Mesodermal cell (in vitro differentiated cells): ENCODE data around the gene IFIH1.

Experiments
- H3K27ac ChIP-seq: 2 replicates; pipeline ENCODE4 v1.7.0; 2013; ENCODE audit warnings: mild to moderate bottlenecking, low read depth, low read length, moderate library complexity; ENCODE audit not compliant: severe bottlenecking
- H3K36me3 ChIP-seq: 2 replicates; pipeline ENCODE4 v1.7.1; 2013; ENCODE audit warnings: mild to moderate bottlenecking, low read length, moderate library complexity; ENCODE audit not compliant: control insufficient read depth, insufficient read depth
- H3K4me1 ChIP-seq: one replicate; pipeline ENCODE4 v1.7.1; 2013; ENCODE audit warnings: mild to moderate bottlenecking, low read length; ENCODE audit not compliant: insufficient read depth, control insufficient read depth, poor library complexity, severe bottlenecking
- H3K4me3 ChIP-seq: 2 replicates; pipeline ENCODE4 v1.7.0; 2013; ENCODE audit warnings: low read length, control low read depth, mild to moderate bottlenecking; ENCODE audit not compliant: insufficient read depth, poor library complexity, severe bottlenecking; ENCODE audit errors: extremely low read depth
- H3K9me3 ChIP-seq: 2 replicates; pipeline ENCODE4 v1.7.1; 2013; ENCODE audit warnings: mild to moderate bottlenecking, low read length, moderate library complexity; ENCODE audit not compliant: control insufficient read depth
- WGBS, 2 experiments: methylation state at CpG; one replicate each; pipeline ENCODE4 v1.1.5; 2013; ENCODE audit warnings: missing lambda C conversion rate in 2 of 2; ENCODE audit not compliant: insufficient coverage in 2 of 2; 5-methylcytosine and 5-hydroxymethylcytosine counted together

The IFIH1 gene

GRCh38 chr2:162328424-162329157, 10.1 kb upstream of the IFIH1 start:
- Histone ChIP-seq H3K4me1 (no peaks in the 10 kb centered on the region), H3K4me3 (no peak overlapping the region), H3K9me3 (no peaks in the 10 kb centered on the region), H3K27ac (no peak overlapping the region), H3K36me3 (no peaks in the 10 kb centered on the region)
- WGBS, 2 experiments, result 96 to 97% methylated on average over 3 to 8 of the region's 12 CpGs

- Histone ChIP-seq H3K4me3 (no peak overlapping the region), H3K4me1 (no peaks in the 10 kb centered on the region), H3K9me3 (no peaks in the 10 kb centered on the region), H3K36me3 (no peaks in the 10 kb centered on the region), H3K27ac (no peak overlapping the region)
- 96 to 97% methylated on average over 13 of the region's 15 CpGs for WGBS, 2 experiments
These were observed 9.3 kb upstream of the IFIH1 start for GRCh38 chr2:162327806-162328205.

GRCh38 chr2:162327134-162327769, 8.8 kb upstream of the IFIH1 start:
- H3K4me1 ChIP-seq, result no peaks in the 10 kb centered on the region
- no peaks in the 10 kb centered on the region for H3K36me3 ChIP-seq
- no peak overlapping the region for H3K4me3 ChIP-seq
- 70 to 80% methylated on average over 1 to 4 of the region's 5 CpGs for WGBS, 2 experiments
- no peak overlapping the region for H3K27ac ChIP-seq
- H3K9me3 ChIP-seq, result no peaks in the 10 kb centered on the region

GRCh38 chr2:162324953-162325352, 6.5 kb upstream of the IFIH1 start:
- no peak overlapping the region for H3K4me3 ChIP-seq
- WGBS, 2 experiments, result 83% methylated on average over 1 of the region's 1 CpG
- H3K4me1 ChIP-seq, result no peaks in the 10 kb centered on the region
- no peaks in the 10 kb centered on the region for H3K36me3 ChIP-seq
- H3K27ac ChIP-seq, result no peak overlapping the region
- H3K9me3 ChIP-seq, result no peaks in the 10 kb centered on the region

- H3K27ac ChIP-seq, result no peak overlapping the region
- H3K4me1 ChIP-seq, result no peaks in the 10 kb centered on the region
- H3K4me3 ChIP-seq, result no peak overlapping the region
- no peaks in the 10 kb centered on the region for H3K36me3 ChIP-seq
- no peaks in the 10 kb centered on the region for H3K9me3 ChIP-seq
- no CpG with 5 or more reads among the region's 1 CpG for WGBS, 2 experiments
These were observed 2.5 kb upstream of the IFIH1 start for GRCh38 chr2:162320864-162321517.

GRCh38 chr2:162317861-162318327, 590 bp downstream of the IFIH1 start:
- no peak overlapping the region for H3K27ac ChIP-seq
- no peaks in the 10 kb centered on the region for H3K36me3 ChIP-seq
- H3K9me3 ChIP-seq, result no peaks in the 10 kb centered on the region
- no peaks in the 10 kb centered on the region for H3K4me1 ChIP-seq
- peak overlapping the region; percentile 39 for H3K4me3 ChIP-seq
- WGBS, 2 experiments, result 72 to 79% methylated on average over 15 to 16 of the region's 16 CpGs

GRCh38 chr2:162317058-162317742, 1.3 kb downstream of the IFIH1 start:
- 81 to 88% methylated on average over 1 to 2 of the region's 3 CpGs for WGBS, 2 experiments
- H3K9me3 ChIP-seq, result no peaks in the 10 kb centered on the region
- H3K36me3 ChIP-seq, result no peaks in the 10 kb centered on the region
- H3K27ac ChIP-seq, result no peak overlapping the region
- H3K4me1 ChIP-seq, result no peaks in the 10 kb centered on the region
- H3K4me3 ChIP-seq, result no peak overlapping the region

GRCh38 chr2:162316590-162316989, 1.9 kb downstream of the IFIH1 start:
- 86 to 90% methylated on average over 1 to 2 of the region's 2 CpGs for WGBS, 2 experiments
- Histone ChIP-seq H3K27ac (no peak overlapping the region), H3K9me3 (no peaks in the 10 kb centered on the region), H3K4me1 (no peaks in the 10 kb centered on the region), H3K36me3 (no peaks in the 10 kb centered on the region), H3K4me3 (no peak overlapping the region)

- WGBS, 2 experiments, result 80% methylated on average over 1 of the region's 4 CpGs; no CpG with 5 or more reads in 1 of the 2 experiments
- H3K4me1 ChIP-seq, result no peaks in the 10 kb centered on the region
- H3K36me3 ChIP-seq, result no peaks in the 10 kb centered on the region
- no peaks in the 10 kb centered on the region for H3K9me3 ChIP-seq
- H3K27ac ChIP-seq, result no peak overlapping the region
- no peak overlapping the region for H3K4me3 ChIP-seq
These were observed 2.5 kb downstream of the IFIH1 start for GRCh38 chr2:162315938-162316337.

GRCh38 chr2:162312853-162313252, 5.6 kb downstream of the IFIH1 start:
- Histone ChIP-seq H3K4me1 (no peaks in the 10 kb centered on the region), H3K27ac (no peak overlapping the region), H3K36me3 (no peaks in the 10 kb centered on the region), H3K4me3 (no peak overlapping the region), H3K9me3 (no peaks in the 10 kb centered on the region)
- no CpG with 5 or more reads among the region's 1 CpG for WGBS, 2 experiments
